ENCODE results near the gene WDR37.

WDR37 gene

GRCh38 chr10:1153805-1154351 lies 97.7 kb downstream of the WDR37 start:
- TF ChIP-seq CTCF (conservative IDR thresholded peaks at IDR 0.05; ENCODE audit: low read depth, low read length) = no peak
- no peak for DNase-seq (ENCODE audit: low read depth)
- no peak overlapping the region for H3K4me3 ChIP-seq (ENCODE audit: low read depth, low read length)

- DNase-seq (ENCODE audit: low read depth) = no peak
- no peak for TF ChIP-seq CTCF (conservative IDR thresholded peaks at IDR 0.05; ENCODE audit: low read depth, low read length)
- H3K4me3 ChIP-seq (ENCODE audit: low read depth, low read length) = no peak overlapping the region
These were observed 98.5 kb downstream of the WDR37 start for GRCh38 chr10:1154531-1155295.

- no peak for TF ChIP-seq CTCF (conservative IDR thresholded peaks at IDR 0.05; ENCODE audit: low read depth, low read length)
- no peak overlapping the region for H3K4me3 ChIP-seq (ENCODE audit: low read depth, low read length)
- no peak for DNase-seq (ENCODE audit: low read depth)
These were observed 99.8 kb downstream of the WDR37 start for GRCh38 chr10:1155791-1156615.

- H3K4me3 ChIP-seq (ENCODE audit: low read depth, low read length) = no peak overlapping the region
- no peak for DNase-seq (ENCODE audit: low read depth)
- TF ChIP-seq CTCF (conservative IDR thresholded peaks at IDR 0.05; ENCODE audit: low read depth, low read length) = no peak
These were observed 100.4 kb downstream of the WDR37 start for GRCh38 chr10:1156616-1156886.

GRCh38 chr10:1156921-1157614 lies 100.9 kb downstream of the WDR37 start:
- TF ChIP-seq CTCF (conservative IDR thresholded peaks at IDR 0.05; ENCODE audit: low read depth, low read length) = no peak
- H3K4me3 ChIP-seq (ENCODE audit: low read depth, low read length) = no peak overlapping the region
- no peak for DNase-seq (ENCODE audit: low read depth)

GRCh38 chr10:1157615-1157933 lies 101.4 kb downstream of the WDR37 start:
- H3K4me3 ChIP-seq (ENCODE audit: low read depth, low read length) = no peak overlapping the region
- no peak for DNase-seq (ENCODE audit: low read depth)
- TF ChIP-seq CTCF (conservative IDR thresholded peaks at IDR 0.05; ENCODE audit: low read depth, low read length) = no peak
